Skeletal muscle tissue (tissue), 4 donors: ENCODE measurements around the gene AMBRA1. TPM values are rescaled to one million over a fixed set of nuclear protein-coding genes. Genes with fewer than 3 reads are reported as not detected.
"Not testable (repeated sequence)": the region's sequence is repeated elsewhere in the genome, so short reads cannot be mapped to it uniquely, and the experiment has no call there.

Experiments used
- H3K27ac ChIP-seq: one replicate; pipeline ENCODE4 v1.7.0; 2013; ENCODE audit warnings: mild to moderate bottlenecking, low read depth, low read length, inconsistent platforms
- H3K27me3 ChIP-seq, 3 donors: one replicate each; pipeline ENCODE4 v1.7.0; 2013; ENCODE audit warnings: low read length in 3 of 3; ENCODE audit not compliant: control insufficient read depth in 3 of 3, insufficient read depth in 3 of 3
- H3K36me3 ChIP-seq, 3 donors: one replicate each; pipeline ENCODE4 v1.7.0; 2013; ENCODE audit warnings: low read length in 3 of 3; ENCODE audit not compliant: control insufficient read depth in 3 of 3, insufficient read depth in 3 of 3
- H3K4me1 ChIP-seq, 3 donors: one replicate each; pipeline ENCODE4 v1.7.0; 2013; ENCODE audit warnings: low read length in 3 of 3, mild to moderate bottlenecking in 3 of 3; ENCODE audit not compliant: control insufficient read depth in 3 of 3, insufficient read depth in 3 of 3
- H3K4me3 ChIP-seq, 3 donors: one replicate each; pipeline ENCODE4 v1.7.0; 2013; ENCODE audit warnings: low read length in 3 of 3
- H3K9ac ChIP-seq, 3 donors: one replicate each; pipeline ENCODE4 v1.7.0; 2013; ENCODE audit warnings: low read length in 3 of 3, mild to moderate bottlenecking in 3 of 3, moderate library complexity in 2 of 3, low read depth in 1 of 3
- H3K9me3 ChIP-seq, 3 donors: one replicate each; pipeline ENCODE4 v1.7.0; 2013; ENCODE audit warnings: low read length in 3 of 3; ENCODE audit not compliant: control insufficient read depth in 3 of 3
- total RNA-seq: library from RNA; depleted of rRNA; stranded (reverse); fragments of >200 nt; gene quantifications from one replicate; pipeline ENCODE4 v1.2.3, GENCODE V29; 2014
- donor health status: Osteomylitis.

AMBRA1 gene
- total RNA-seq, 1 donor from 2014 or later, result 17.7 TPM

DNA sequence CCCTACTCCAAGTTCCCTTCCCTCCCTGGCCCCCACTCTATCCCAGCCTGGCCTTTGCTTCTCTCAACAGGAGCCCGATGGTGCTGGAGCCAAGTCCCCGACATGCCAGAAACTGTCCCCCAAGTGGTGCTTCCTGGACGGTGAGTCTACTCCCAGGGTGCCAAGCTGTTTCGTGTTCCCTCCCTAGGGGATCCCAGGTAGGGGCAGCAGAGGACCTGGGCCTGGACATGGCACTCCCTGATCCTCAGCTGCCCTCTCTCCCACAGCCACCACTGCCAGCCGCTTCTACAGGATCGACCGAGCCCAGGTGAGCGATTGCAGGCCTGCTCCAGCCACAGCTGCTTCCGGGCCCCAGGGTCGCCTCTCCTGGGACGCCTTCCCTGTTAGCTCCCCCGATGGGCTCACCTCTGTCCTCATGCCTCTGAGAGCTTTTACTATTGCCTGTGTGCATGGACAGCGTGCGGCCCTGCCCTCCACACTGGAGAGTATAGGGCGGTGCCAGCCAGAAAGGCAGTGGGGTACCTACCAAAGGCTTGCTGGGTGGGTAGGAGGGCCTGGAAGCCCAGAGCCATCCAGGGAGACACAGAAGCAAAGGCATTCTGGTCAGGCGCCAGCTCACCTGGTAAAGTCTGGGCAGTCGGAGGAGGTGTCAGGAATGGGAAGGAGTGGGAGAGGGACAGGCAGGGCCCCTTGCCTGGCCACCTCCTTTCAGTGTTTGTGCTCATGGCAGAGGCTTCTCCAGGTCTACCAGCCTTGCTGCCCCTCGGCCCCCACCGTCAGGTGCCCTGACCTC lies 217.4 kb downstream of the AMBRA1 start:
- Histone ChIP-seq H3K9ac (no peak overlapping the region), H3K4me1 (peaks cover 4 to 9% (median 6%) of the 10 kb centered on the region in 3 donors), H3K9me3 (no peaks in the 10 kb centered on the region), H3K4me3 (no peak overlapping the region), H3K36me3 (peaks cover 53 to 64% (median 60%) of the 10 kb centered on the region in 3 donors), H3K27me3 (peaks cover 0 to 4% (median 0%) of the 10 kb centered on the region in 3 donors), H3K27ac (no peak overlapping the region)

- Histone ChIP-seq H3K36me3 (peaks cover 58 to 70% (median 66%) of the 10 kb centered on the region in 3 donors), H3K27ac (no peak overlapping the region), H3K4me3 (no peak overlapping the region), H3K4me1 (peaks cover 0 to 9% (median 2%) of the 10 kb centered on the region in 3 donors), H3K9ac (no peak overlapping the region), H3K27me3 (no peaks in the 10 kb centered on the region), H3K9me3 (no peaks in the 10 kb centered on the region)
Measured at GRCh38 chr11:46375392-46376101, 218.3 kb downstream of the AMBRA1 start.

- H3K36me3 ChIP-seq, result peaks cover 66 to 77% (median 73%) of the 10 kb centered on the region in 3 donors
Measured at GRCh38 chr11:46374815-46375214, 219.0 kb downstream of the AMBRA1 start.

DNA sequence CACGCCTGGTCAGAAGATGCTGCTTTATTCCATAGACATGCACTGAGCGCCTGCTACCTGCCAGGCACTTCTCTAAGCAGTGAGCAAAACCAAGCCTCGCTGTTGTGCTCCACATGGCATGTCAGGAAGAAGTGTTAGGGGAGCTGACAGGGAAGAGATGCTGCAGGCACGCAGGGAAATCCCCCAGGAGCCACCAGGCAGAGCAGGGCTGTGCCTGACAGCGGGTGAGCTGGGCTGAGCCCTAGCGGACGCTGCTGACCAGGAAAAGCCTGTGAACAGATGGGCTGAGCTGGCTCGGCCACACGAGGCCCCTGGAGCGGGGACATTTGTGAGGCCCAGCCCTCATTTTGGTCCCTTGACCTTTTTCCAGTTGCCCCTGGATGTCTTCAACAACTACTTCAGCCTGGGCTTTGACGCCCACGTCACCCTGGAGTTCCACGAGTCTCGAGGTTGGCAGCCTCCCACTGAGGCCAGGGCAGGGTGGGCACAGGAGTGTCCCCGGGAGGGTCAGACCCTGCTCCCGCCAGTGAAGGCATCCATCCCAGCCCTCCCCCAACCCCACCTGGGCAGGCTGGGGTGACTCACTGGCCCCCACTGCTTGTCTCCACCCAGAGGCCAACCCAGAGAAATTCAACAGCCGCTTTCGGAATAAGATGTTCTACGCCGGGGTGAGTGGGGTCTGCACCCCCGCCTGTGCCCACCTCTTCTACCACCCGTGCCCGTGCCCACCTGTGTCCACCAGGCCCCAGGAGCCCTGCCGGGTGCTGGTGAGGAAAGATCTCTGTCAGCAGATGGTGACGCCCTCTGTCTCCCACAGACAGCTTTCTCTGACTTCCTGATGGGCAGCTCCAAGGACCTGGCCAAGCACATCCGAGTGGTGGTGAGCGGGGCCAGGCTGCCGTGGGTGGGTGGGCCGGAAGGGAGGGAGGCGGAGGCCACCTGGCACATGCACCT lies 219.8 kb downstream of the AMBRA1 start:
- H3K4me3 ChIP-seq, result no peak overlapping the region
- no peaks in the 10 kb centered on the region for H3K27me3 ChIP-seq
- no peaks in the 10 kb centered on the region for H3K9me3 ChIP-seq
- H3K4me1 ChIP-seq, result peaks cover 0 to 5% (median 2%) of the 10 kb centered on the region in 3 donors
- H3K36me3 ChIP-seq, result peaks cover 73 to 85% (median 79%) of the 10 kb centered on the region in 3 donors
- no peak overlapping the region for H3K9ac ChIP-seq
- H3K27ac ChIP-seq, result no peak overlapping the region

More at GRCh38 chr11:46374815-46375214, 219.0 kb downstream of the AMBRA1 start:
- H3K9ac ChIP-seq, result no peak overlapping the region
- H3K4me3 ChIP-seq, result no peak overlapping the region
- no peaks in the 10 kb centered on the region for H3K9me3 ChIP-seq
- peaks cover 0 to 9% (median 2%) of the 10 kb centered on the region in 3 donors for H3K4me1 ChIP-seq
- H3K27ac ChIP-seq, result no peak overlapping the region
- no peaks in the 10 kb centered on the region for H3K27me3 ChIP-seq

DNA sequence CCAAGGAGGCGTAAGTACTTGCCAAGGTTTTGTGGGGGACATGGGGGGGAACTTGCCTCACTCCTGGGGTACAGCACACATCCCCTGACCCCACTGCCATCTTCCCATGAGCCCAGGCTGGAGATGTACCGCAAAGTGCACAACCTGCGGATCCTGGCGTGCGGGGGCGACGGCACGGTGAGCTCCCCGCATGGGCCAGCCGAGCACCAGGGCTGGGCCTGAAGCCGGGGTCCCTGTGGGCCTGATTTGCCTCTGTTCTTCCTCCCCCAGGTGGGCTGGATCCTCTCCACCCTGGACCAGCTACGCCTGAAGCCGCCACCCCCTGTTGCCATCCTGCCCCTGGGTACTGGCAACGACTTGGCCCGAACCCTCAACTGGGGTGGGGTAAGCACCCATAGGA lies 221.3 kb downstream of the AMBRA1 start:
- not testable (repeated sequence) for H3K27me3 ChIP-seq, H3K9me3 ChIP-seq, H3K27ac ChIP-seq, H3K4me1 ChIP-seq, H3K9ac ChIP-seq, H3K4me3 ChIP-seq
- H3K36me3 ChIP-seq, result peaks cover 79 to 86% (median 85%) of the 10 kb centered on the region in 3 donors

- H3K27ac ChIP-seq, result no peak overlapping the region
- H3K36me3 ChIP-seq, result peaks cover 75 to 83% (median 81%) of the 10 kb centered on the region in 3 donors
- no peaks in the 10 kb centered on the region for H3K9me3 ChIP-seq
- H3K4me1 ChIP-seq, result peaks cover 3 to 7% (median 6%) of the 10 kb centered on the region in 3 donors
- no peak overlapping the region for H3K9ac ChIP-seq
- H3K4me3 ChIP-seq, result no peak overlapping the region
- H3K27me3 ChIP-seq, result no peaks in the 10 kb centered on the region
Measured at GRCh38 chr11:46372086-46372485, 221.7 kb downstream of the AMBRA1 start.

- H3K27ac ChIP-seq, H3K4me3 ChIP-seq, H3K9ac ChIP-seq, H3K27me3 ChIP-seq, H3K9me3 ChIP-seq: not testable (repeated sequence)
- Histone ChIP-seq H3K36me3 (peaks cover 69 to 79% (median 75%) of the 10 kb centered on the region in 3 donors), H3K4me1 (peaks cover 6 to 15% (median 14%) of the 10 kb centered on the region in 3 donors)
Measured at GRCh38 chr11:46371262-46371661, 222.6 kb downstream of the AMBRA1 start.

DNA sequence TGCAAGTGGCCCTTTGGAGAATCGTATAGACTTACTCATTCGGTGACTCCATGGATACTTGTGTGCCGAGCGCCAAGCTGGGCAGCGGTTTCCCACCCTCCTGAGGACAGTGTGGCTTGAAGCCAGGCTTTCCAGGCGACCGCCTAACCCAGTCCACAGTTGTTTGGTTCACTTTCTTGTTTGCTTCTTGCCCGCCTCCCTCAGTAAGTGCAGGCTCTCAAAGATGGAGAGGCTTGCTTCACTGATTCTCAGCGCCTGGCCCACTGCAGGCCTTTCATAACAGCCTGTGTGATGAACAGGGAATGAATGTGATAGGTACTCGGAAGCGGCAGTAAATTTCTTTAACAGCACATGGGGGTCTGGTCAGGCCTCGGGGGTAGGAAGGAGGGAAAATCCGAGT lies 223.6 kb downstream of the AMBRA1 start:
- H3K9me3 ChIP-seq, result no peaks in the 10 kb centered on the region
- H3K9ac ChIP-seq, result no peak overlapping the region
- no peak overlapping the region for H3K27ac ChIP-seq
- H3K4me3 ChIP-seq, result no peak overlapping the region
- H3K36me3 ChIP-seq, result peaks cover 60 to 69% (median 65%) of the 10 kb centered on the region in 3 donors
- H3K27me3 ChIP-seq, result no peaks in the 10 kb centered on the region
- peaks cover 14 to 25% (median 22%) of the 10 kb centered on the region in 3 donors for H3K4me1 ChIP-seq

GRCh38 chr11:46369458-46370152 lies 224.2 kb downstream of the AMBRA1 start:
- Histone ChIP-seq H3K27me3 (no peaks in the 10 kb centered on the region), H3K4me3 (no peak overlapping the region), H3K27ac (no peak overlapping the region), H3K9ac (peak overlapping the region in 1 of 3 donors; percentile 25), H3K36me3 (peaks cover 56 to 64% (median 59%) of the 10 kb centered on the region in 3 donors), H3K9me3 (no peaks in the 10 kb centered on the region), H3K4me1 (peaks cover 20 to 31% (median 29%) of the 10 kb centered on the region in 3 donors)
